Spleen (tissue), 7 donors: Measurements from ENCODE around the gene RFX4.

Experiments
- CTCF ChIP-seq, 11 experiments: fragments of 200-600 bp in 7 of 11; fragments of 450-650 bp in 4 of 11; sonication (generic) in 4 of 11; IDR thresholded peaks in 8 of 11; conservative IDR thresholded peaks in 3 of 11; 1 replicate in 7 of 11; 2 replicates in 4 of 11; pipeline versions ENCODE4 v1.4.0 to v1.8.0; 2016 to 2021; ENCODE audit warnings: antibody characterized with exemption in 11 of 11, inconsistent platforms in 4 of 11, mild to moderate bottlenecking in 1 of 11
- POLR2AphosphoS5 ChIP-seq, 3 donors: sonication (generic); formaldehyde crosslinking; IDR thresholded peaks; one replicate each; pipeline ENCODE4 v1.5.1; 2017; ENCODE audit warnings: antibody characterized with exemption in 3 of 3
- donor health status: DM: no; HTN: no; CAD: no; lungs with moderate emphysema.
- donor health status: DM: no; HTN: no; CAD: no.
- donor health status: DM: no; HTN: no; CAD: no.

DNA sequence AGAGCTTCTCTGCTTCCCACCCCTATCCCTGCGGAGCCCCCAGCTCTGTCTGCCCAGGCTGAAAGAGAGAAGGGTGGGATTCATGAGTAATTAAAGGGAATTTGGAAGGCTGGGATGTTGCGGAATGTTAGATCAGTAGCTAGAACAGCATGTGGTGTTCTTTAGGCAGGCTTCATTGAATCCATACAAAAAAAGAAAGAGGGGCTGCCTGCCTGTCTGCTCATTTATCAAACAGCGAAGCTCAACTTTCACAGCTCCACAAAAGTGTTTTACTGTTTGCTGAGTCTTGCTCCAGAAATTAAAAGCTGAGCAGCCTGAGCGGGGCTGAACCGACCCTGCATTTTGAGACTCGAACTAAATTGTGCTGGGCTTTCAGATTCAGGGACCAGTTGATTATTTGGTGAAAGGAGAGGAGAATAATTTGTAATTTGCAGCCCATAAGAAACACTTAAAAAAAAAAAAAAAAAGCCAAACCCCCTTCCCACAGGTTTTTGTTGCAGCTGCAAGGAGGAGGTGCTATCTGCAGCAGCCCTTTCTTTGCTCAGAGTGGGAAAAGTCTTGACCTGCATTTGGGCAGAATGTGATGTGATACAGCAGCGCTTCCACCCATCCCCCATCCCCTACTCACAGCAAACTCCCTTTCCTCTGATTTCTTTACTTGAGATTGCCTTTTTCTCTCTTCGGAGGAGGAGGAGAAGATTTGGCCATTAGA lies 89.7 kb downstream of the RFX4 start:
- no peak for TF ChIP-seq POLR2AphosphoS5 (IDR thresholded peaks at IDR 0.05)
- TF ChIP-seq CTCF (IDR thresholded peaks at IDR 0.05 in 8 of 11, conservative IDR thresholded peaks at IDR 0.05 in 3 of 11) = no peak
